ENCODE data around the gene ADAMTSL1. TPM values are rescaled to one million over a fixed set of nuclear protein-coding genes. Genes with fewer than 3 reads are reported as not detected.

The ADAMTSL1 gene
- total RNA-seq, 2 experiments from 2014 or later = not detected

DNA sequence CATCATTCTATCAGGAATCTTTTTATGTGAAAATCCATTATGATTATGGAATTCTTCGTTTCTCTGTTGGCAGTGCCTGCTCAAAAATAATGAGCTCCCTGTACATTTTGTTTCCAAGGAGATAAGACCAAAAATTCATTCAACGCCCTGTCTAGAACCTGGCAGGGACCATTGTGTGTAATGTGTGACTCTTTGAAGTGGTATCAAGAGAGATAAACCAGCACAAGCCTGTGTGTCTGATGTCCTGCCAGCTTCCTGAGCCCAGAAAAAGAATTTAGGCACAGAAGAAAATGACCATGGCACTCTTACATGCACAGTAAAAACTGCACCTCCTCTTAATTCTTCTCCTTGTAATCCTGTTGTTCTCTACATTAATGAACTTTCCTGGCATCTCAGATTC, 381.7 kb downstream of the ADAMTSL1 start:
- Histone ChIP-seq H3K9me2 (ENCODE audit: insufficient read depth, low read length) (no peaks in the 10 kb centered on the region), H3K4me2 (ENCODE audit: low read length) (no peak overlapping the region), H2AFZ (ENCODE audit: low read length) (no peak overlapping the region), H4K20me1 (ENCODE audit: insufficient read depth, low read length) (no peaks in the 10 kb centered on the region), H3K79me2 (ENCODE audit: insufficient read depth, low read depth, low read length) (no peaks in the 10 kb centered on the region), H3K4me1 (ENCODE audit: insufficient read depth, low read length, poor library complexity, severe bottlenecking) (no peaks in the 10 kb centered on the region), H3K27ac (ENCODE audit: low read depth, low read length, poor library complexity, severe bottlenecking) (no peak overlapping the region), H3K4me3 (ENCODE audit: low read depth, low read length, poor library complexity, severe bottlenecking) (no peak overlapping the region), H3K9me3 (ENCODE audit: low read length) (no peaks in the 10 kb centered on the region), H3K36me3 (ENCODE audit: insufficient read depth, low read length) (no peaks in the 10 kb centered on the region)
- intact Hi-C loops (cut with micrococcal nuclease; ENCODE audit: unreplicated experiment) = no loop called here
- POLR2A ChIA-PET = interaction anchor here (0.6 kb wide), 1 partner anchor 21 kb away, joined by 4 read pairs; no protein-coding TSS in a partner anchor
- no peak for DNase-seq (ENCODE audit: low spot score)
- CTCF ChIA-PET (ENCODE audit: unreplicated experiment) = no interaction called here
- no TSS peak for BruUV-seq (replicated peaks)
- no peak for TF ChIP-seq EZH2phosphoT487 (IDR thresholded peaks at IDR 0.05; ENCODE audit: borderline replicate concordance, low read depth, low read length)
- TF ChIP-seq, protein P1, sequence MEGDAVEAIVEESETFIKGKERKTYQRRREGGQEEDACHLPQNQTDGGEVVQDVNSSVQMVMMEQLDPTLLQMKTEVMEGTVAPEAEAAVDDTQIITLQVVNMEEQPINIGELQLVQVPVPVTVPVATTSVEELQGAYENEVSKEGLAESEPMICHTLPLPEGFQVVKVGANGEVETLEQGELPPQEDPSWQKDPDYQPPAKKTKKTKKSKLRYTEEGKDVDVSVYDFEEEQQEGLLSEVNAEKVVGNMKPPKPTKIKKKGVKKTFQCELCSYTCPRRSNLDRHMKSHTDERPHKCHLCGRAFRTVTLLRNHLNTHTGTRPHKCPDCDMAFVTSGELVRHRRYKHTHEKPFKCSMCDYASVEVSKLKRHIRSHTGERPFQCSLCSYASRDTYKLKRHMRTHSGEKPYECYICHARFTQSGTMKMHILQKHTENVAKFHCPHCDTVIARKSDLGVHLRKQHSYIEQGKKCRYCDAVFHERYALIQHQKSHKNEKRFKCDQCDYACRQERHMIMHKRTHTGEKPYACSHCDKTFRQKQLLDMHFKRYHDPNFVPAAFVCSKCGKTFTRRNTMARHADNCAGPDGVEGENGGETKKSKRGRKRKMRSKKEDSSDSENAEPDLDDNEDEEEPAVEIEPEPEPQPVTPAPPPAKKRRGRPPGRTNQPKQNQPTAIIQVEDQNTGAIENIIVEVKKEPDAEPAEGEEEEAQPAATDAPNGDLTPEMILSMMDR (conservative IDR thresholded peaks at IDR 0.05; ENCODE audit: low read length) = no peak

- POLR2A ChIA-PET = no interaction called here
- Histone ChIP-seq H3K9me3 (ENCODE audit: low read length) (no peaks in the 10 kb centered on the region), H3K4me2 (ENCODE audit: low read length) (no peak overlapping the region), H3K4me1 (ENCODE audit: insufficient read depth, low read length, poor library complexity, severe bottlenecking) (no peaks in the 10 kb centered on the region), H2AFZ (ENCODE audit: low read length) (no peak overlapping the region), H4K20me1 (ENCODE audit: insufficient read depth, low read length) (no peaks in the 10 kb centered on the region), H3K9me2 (ENCODE audit: insufficient read depth, low read length) (no peaks in the 10 kb centered on the region), H3K4me3 (ENCODE audit: low read depth, low read length, poor library complexity, severe bottlenecking) (no peak overlapping the region), H3K27ac (ENCODE audit: low read depth, low read length, poor library complexity, severe bottlenecking) (no peak overlapping the region), H3K36me3 (ENCODE audit: insufficient read depth, low read length) (no peaks in the 10 kb centered on the region), H3K79me2 (ENCODE audit: insufficient read depth, low read depth, low read length) (no peaks in the 10 kb centered on the region)
- no peak for TF ChIP-seq EZH2phosphoT487 (IDR thresholded peaks at IDR 0.05; ENCODE audit: borderline replicate concordance, low read depth, low read length)
- TF ChIP-seq, protein P1 (conservative IDR thresholded peaks at IDR 0.05; ENCODE audit: low read length) = no peak
- no peak for DNase-seq (ENCODE audit: low spot score)
- intact Hi-C loops (cut with micrococcal nuclease; ENCODE audit: unreplicated experiment) = no loop called here
- no TSS peak for BruUV-seq (replicated peaks)
- CTCF ChIA-PET (ENCODE audit: unreplicated experiment) = no interaction called here
These were observed 383.4 kb downstream of the ADAMTSL1 start for GRCh38 chr9:18857334-18857733.

DNA sequence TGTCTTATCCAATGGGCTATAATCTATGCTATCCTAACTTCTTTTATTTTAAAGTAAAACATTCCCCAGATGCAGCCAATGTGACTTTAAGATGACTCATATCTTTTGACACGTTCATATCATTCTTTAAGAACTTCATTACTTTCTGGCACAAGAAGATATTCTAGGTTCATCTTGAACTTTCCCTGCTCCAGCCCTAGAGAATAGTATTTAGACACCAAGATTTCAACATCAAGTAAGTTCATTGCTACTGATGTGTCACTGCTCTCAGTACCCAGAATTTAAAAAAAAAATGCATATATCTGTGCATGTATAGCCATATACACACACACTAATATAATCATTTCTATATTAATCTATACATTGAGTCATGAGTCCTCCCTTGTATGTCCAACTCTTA, 383.8 kb downstream of the ADAMTSL1 start:
- H3K4me3 ChIP-seq (ENCODE audit: low read depth, low read length, poor library complexity, severe bottlenecking) = no peak overlapping the region
- CTCF ChIA-PET (ENCODE audit: unreplicated experiment) = no interaction called here
- intact Hi-C loops (cut with micrococcal nuclease; ENCODE audit: unreplicated experiment) = no loop called here
- no peaks in the 10 kb centered on the region for H4K20me1 ChIP-seq (ENCODE audit: insufficient read depth, low read length)
- no peak overlapping the region for H2AFZ ChIP-seq (ENCODE audit: low read length)
- DNase-seq (ENCODE audit: low spot score) = no peak
- H3K27ac ChIP-seq (ENCODE audit: low read depth, low read length, poor library complexity, severe bottlenecking) = no peak overlapping the region
- H3K9me2 ChIP-seq (ENCODE audit: insufficient read depth, low read length) = no peaks in the 10 kb centered on the region
- H3K4me2 ChIP-seq (ENCODE audit: low read length) = no peak overlapping the region
- no TSS peak for BruUV-seq (replicated peaks)
- POLR2A ChIA-PET = no interaction called here
- H3K9me3 ChIP-seq (ENCODE audit: low read length) = no peaks in the 10 kb centered on the region
- no peaks in the 10 kb centered on the region for H3K36me3 ChIP-seq (ENCODE audit: insufficient read depth, low read length)
- TF ChIP-seq EZH2phosphoT487 (IDR thresholded peaks at IDR 0.05; ENCODE audit: borderline replicate concordance, low read depth, low read length) = no peak
- TF ChIP-seq, protein P1 (conservative IDR thresholded peaks at IDR 0.05; ENCODE audit: low read length) = no peak
- H3K4me1 ChIP-seq (ENCODE audit: insufficient read depth, low read length, poor library complexity, severe bottlenecking) = no peaks in the 10 kb centered on the region
- no peaks in the 10 kb centered on the region for H3K79me2 ChIP-seq (ENCODE audit: insufficient read depth, low read depth, low read length)
